ENCODE data around the gene ARSB. TPM values are rescaled to one million over a fixed set of nuclear protein-coding genes. Genes with fewer than 3 reads are reported as not detected.

The ARSB gene
- total RNA-seq, 4 donors from 2014 or later, result 4.2 to 10.7 (median 7.3) TPM

GRCh38 chr5:79001471-79001870 lies 16.4 kb upstream of the ARSB start:
- Histone ChIP-seq H3K4me3 (no peak overlapping the region), H3K4me1 (no peaks in the 10 kb centered on the region), H3K36me3 (no peaks in the 10 kb centered on the region), H3K9me3 (no peaks in the 10 kb centered on the region), H3K27ac (no peak overlapping the region), H3K27me3 (no peaks in the 10 kb centered on the region)
- TF ChIP-seq, protein P1, sequence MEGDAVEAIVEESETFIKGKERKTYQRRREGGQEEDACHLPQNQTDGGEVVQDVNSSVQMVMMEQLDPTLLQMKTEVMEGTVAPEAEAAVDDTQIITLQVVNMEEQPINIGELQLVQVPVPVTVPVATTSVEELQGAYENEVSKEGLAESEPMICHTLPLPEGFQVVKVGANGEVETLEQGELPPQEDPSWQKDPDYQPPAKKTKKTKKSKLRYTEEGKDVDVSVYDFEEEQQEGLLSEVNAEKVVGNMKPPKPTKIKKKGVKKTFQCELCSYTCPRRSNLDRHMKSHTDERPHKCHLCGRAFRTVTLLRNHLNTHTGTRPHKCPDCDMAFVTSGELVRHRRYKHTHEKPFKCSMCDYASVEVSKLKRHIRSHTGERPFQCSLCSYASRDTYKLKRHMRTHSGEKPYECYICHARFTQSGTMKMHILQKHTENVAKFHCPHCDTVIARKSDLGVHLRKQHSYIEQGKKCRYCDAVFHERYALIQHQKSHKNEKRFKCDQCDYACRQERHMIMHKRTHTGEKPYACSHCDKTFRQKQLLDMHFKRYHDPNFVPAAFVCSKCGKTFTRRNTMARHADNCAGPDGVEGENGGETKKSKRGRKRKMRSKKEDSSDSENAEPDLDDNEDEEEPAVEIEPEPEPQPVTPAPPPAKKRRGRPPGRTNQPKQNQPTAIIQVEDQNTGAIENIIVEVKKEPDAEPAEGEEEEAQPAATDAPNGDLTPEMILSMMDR (IDR thresholded peaks at IDR 0.05), result no peak
- TF ChIP-seq POLR2A (IDR thresholded peaks at IDR 0.05), result no peak
- DNase-seq, result no peak

- H3K36me3 ChIP-seq, result no peaks in the 10 kb centered on the region
- no peak overlapping the region for H3K4me3 ChIP-seq
- no peaks in the 10 kb centered on the region for H3K9me3 ChIP-seq
- H3K27me3 ChIP-seq, result no peaks in the 10 kb centered on the region
- no peak for DNase-seq
- no peaks in the 10 kb centered on the region for H3K4me1 ChIP-seq
- TF ChIP-seq, protein P1 (IDR thresholded peaks at IDR 0.05), result no peak
- no peak for TF ChIP-seq POLR2A (IDR thresholded peaks at IDR 0.05)
- no peak overlapping the region for H3K27ac ChIP-seq
Observed at GRCh38 chr5:78997090-78997489, 12.0 kb upstream of the ARSB start.

DNA sequence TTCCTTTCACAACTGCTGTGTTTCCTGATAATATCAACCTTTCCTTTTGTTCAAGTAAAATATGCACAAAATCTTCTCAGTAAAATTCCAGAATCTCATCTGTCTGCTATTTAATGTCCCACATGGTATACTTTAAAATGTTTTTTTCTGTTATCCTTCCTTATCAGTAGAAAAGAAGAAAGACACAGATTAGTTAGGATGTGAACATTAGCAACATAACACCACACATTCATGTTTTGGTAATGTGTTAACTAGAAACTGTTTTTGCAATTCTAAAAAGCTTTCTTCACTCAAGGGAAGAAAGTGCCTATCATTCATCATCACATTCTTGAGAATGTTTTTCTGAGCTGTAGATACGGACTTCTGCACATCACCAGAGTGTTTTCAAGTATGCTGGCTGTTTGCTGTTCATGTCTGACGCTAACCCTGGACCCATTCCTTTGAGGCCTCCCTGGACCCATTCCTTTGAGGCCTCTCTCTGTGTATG lies 10.5 kb upstream of the ARSB start:
- H3K9me3 ChIP-seq, result no peaks in the 10 kb centered on the region
- no peaks in the 10 kb centered on the region for H3K4me1 ChIP-seq
- H3K36me3 ChIP-seq, result no peaks in the 10 kb centered on the region
- no peak for TF ChIP-seq POLR2A (IDR thresholded peaks at IDR 0.05)
- TF ChIP-seq, protein P1 (IDR thresholded peaks at IDR 0.05), result no peak
- DNase-seq, result no peak
- no peaks in the 10 kb centered on the region for H3K27me3 ChIP-seq
- no peak overlapping the region for H3K4me3 ChIP-seq
- H3K27ac ChIP-seq, result no peak overlapping the region

- DNase-seq, result no peak
- Histone ChIP-seq H3K4me3 (no peak overlapping the region), H3K27me3 (no peaks in the 10 kb centered on the region), H3K9me3 (no peaks in the 10 kb centered on the region), H3K4me1 (no peaks in the 10 kb centered on the region), H3K36me3 (no peaks in the 10 kb centered on the region), H3K27ac (no peak overlapping the region)
- no peak for TF ChIP-seq POLR2A (IDR thresholded peaks at IDR 0.05)
- TF ChIP-seq, protein P1 (IDR thresholded peaks at IDR 0.05), result no peak
Observed at GRCh38 chr5:78993165-78993564, 8.1 kb upstream of the ARSB start.

GRCh38 chr5:78992146-78992545 lies 7.0 kb upstream of the ARSB start:
- Histone ChIP-seq H3K27ac (no peak overlapping the region), H3K4me3 (no peak overlapping the region), H3K9me3 (no peaks in the 10 kb centered on the region), H3K4me1 (no peaks in the 10 kb centered on the region), H3K36me3 (no peaks in the 10 kb centered on the region), H3K27me3 (no peaks in the 10 kb centered on the region)
- no peak for TF ChIP-seq POLR2A (IDR thresholded peaks at IDR 0.05)
- TF ChIP-seq, protein P1 (IDR thresholded peaks at IDR 0.05), result no peak
- no peak for DNase-seq

DNA sequence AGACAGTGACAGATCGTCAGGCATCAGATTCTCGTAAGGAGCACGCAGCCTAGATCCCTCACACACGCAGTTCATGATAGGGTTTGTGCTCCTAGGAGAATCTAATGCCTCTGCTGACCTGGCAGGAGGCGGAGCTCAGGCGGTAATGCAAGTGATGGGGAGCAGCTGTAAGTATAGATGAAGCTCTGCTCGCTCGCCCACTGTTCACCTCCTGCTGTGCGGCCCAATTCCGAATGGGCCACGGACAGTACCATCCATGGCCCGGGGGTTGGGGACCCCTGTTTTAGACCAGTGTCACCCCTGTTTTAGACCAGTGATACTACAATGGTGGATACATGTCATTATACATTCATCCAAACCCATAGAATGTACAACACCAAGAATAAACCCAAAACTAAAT lies 4.0 kb upstream of the ARSB start:
- no peaks in the 10 kb centered on the region for H3K9me3 ChIP-seq
- H3K27me3 ChIP-seq, result no peaks in the 10 kb centered on the region
- no peak overlapping the region for H3K4me3 ChIP-seq
- TF ChIP-seq POLR2A (IDR thresholded peaks at IDR 0.05), result no peak
- TF ChIP-seq, protein P1 (IDR thresholded peaks at IDR 0.05), result no peak
- H3K4me1 ChIP-seq, result peaks cover 0 to 7% (median 0%) of the 10 kb centered on the region in 4 donors
- no peaks in the 10 kb centered on the region for H3K36me3 ChIP-seq
- H3K27ac ChIP-seq, result no peak overlapping the region
- DNase-seq, result no peak
